HepG2 (cell line): Measurements from ENCODE around the gene CYBC1. TPM values are rescaled to one million over a fixed set of nuclear protein-coding genes. Genes with fewer than 3 reads are reported as not detected.
A peak's percentile ranks its signal among the peaks of the same experiment; 100 is the strongest.

Experiments used
- ARHGAP35 ChIP-seq: sonication (generic); formaldehyde crosslinking; IDR thresholded peaks from 2 replicates; pipeline ENCODE4 v1.9.0; 2022; ENCODE audit warnings: mild to moderate bottlenecking, inconsistent platforms, moderate library complexity, missing genetic modification reagents, borderline replicate concordance
- DNMT3B ChIP-seq: conservative IDR thresholded peaks from 2 replicates; pipeline ENCODE4 v1.6.1; 2016; ENCODE audit warnings: missing biosample characterization, control low read depth
- ELF4 ChIP-seq: sonication (generic); formaldehyde crosslinking; IDR thresholded peaks from 2 replicates; pipeline ENCODE4 v1.5.0; 2020; ENCODE audit warnings: missing genetic modification reagents, mild to moderate bottlenecking, moderate library complexity, borderline replicate concordance
- IKZF4 ChIP-seq: sonication (generic); formaldehyde crosslinking; IDR thresholded peaks from 2 replicates; pipeline ENCODE4 v1.5.1; 2020; ENCODE audit warnings: borderline replicate concordance, mild to moderate bottlenecking, low read depth, missing genetic modification reagents; ENCODE audit errors: not compliant biosample characterization
- KDM5A ChIP-seq: fragments of 200-600 bp; sonication (generic); IDR thresholded peaks from 2 replicates; pipeline ENCODE4 v1.7.0; 2018; ENCODE audit warnings: antibody characterized with exemption, mild to moderate bottlenecking, low read length, borderline replicate concordance
- NCOA1 ChIP-seq: sonication (generic); formaldehyde crosslinking; IDR thresholded peaks from 2 replicates; pipeline ENCODE4 v1.9.0; 2021; ENCODE audit warnings: missing genetic modification reagents
- NFIB ChIP-seq: sonication (generic); formaldehyde crosslinking; IDR thresholded peaks from 2 replicates; pipeline ENCODE4 v1.9.0; 2021; ENCODE audit warnings: missing genetic modification reagents, mild to moderate bottlenecking, borderline replicate concordance
- NFIC ChIP-seq: IDR thresholded peaks from 2 replicates; pipeline ENCODE4 v1.6.1; 2012; ENCODE audit warnings: mild to moderate bottlenecking, low read length, inconsistent platforms
- NFYC ChIP-seq: IDR thresholded peaks from 2 replicates; pipeline ENCODE4 v1.6.1; 2016; ENCODE audit warnings: missing genetic modification reagents, missing compliant biosample characterization
- PAF1 ChIP-seq: IDR thresholded peaks from 2 replicates; pipeline ENCODE4 v1.6.1; 2016; ENCODE audit warnings: missing genetic modification reagents, missing compliant biosample characterization
- RAD21 ChIP-seq: fragments of 450-650 bp; formaldehyde crosslinking; IDR thresholded peaks from 2 replicates; pipeline ENCODE4 v1.5.0; 2020; ENCODE audit warnings: mild to moderate bottlenecking
- SMC3 ChIP-seq: IDR thresholded peaks from 2 replicates; pipeline ENCODE4 v1.6.1; 2011; ENCODE audit warnings: low read length, improper control_type of control experiment
- SOX5 ChIP-seq: IDR thresholded peaks from 2 replicates; pipeline ENCODE4 v1.6.1; 2016; ENCODE audit warnings: borderline replicate concordance
- STAG1 ChIP-seq: sonication (generic); formaldehyde crosslinking; IDR thresholded peaks from 2 replicates; pipeline ENCODE4 v1.4.0; 2020; ENCODE audit warnings: missing genetic modification reagents
- TSC22D2 ChIP-seq: sonication (generic); formaldehyde crosslinking; IDR thresholded peaks from 2 replicates; pipeline ENCODE4 v1.5.1; 2020; ENCODE audit warnings: missing genetic modification reagents, mild to moderate bottlenecking, borderline replicate concordance
- ZNF101 ChIP-seq: sonication (generic); formaldehyde crosslinking; IDR thresholded peaks from 2 replicates; pipeline ENCODE4 v1.4.0; 2020; ENCODE audit warnings: mild to moderate bottlenecking, low read depth, missing genetic modification reagents, borderline replicate concordance
- ZNF282 ChIP-seq: fragments of 450-650 bp; IDR thresholded peaks from 2 replicates; pipeline ENCODE4 v1.6.1; 2018; ENCODE audit not compliant: partially characterized antibody
- ZNF33B ChIP-seq: sonication (generic); formaldehyde crosslinking; IDR thresholded peaks from 2 replicates; pipeline ENCODE4 v1.5.1; 2020; ENCODE audit warnings: mild to moderate bottlenecking, missing genetic modification reagents
- ZNF775 ChIP-seq: sonication (generic); formaldehyde crosslinking; IDR thresholded peaks from 2 replicates; pipeline ENCODE4 v1.4.0; 2020; ENCODE audit warnings: missing genetic modification reagents, mild to moderate bottlenecking, moderate library complexity, borderline replicate concordance
- ZNF816 ChIP-seq: sonication (generic); formaldehyde crosslinking; IDR thresholded peaks from 2 replicates; pipeline ENCODE4 v1.8.0; 2022; ENCODE audit warnings: missing genetic modification reagents, mild to moderate bottlenecking, borderline replicate concordance
- polyA plus RNA-seq, 8 experiments: library from polyadenylated mRNA; depleted of rRNA in 3 of 8; stranded (reverse) in 7 of 8; unstranded in 1 of 8; fragments of >200 nt; fragmentation: Illumina TruSeq in 4 of 8; extraction: Trizol in 4 of 8; gene quantifications; 2 replicates each; pipeline versions ENCODE4 v1.2.1 to v1.2.3, GENCODE V29; 2011 to 2016; ENCODE audit warnings: low read depth in 4 of 8, missing spikeins in 1 of 8, mixed read lengths in 1 of 8; ENCODE audit not compliant: insufficient read depth in 1 of 8
- total RNA-seq, 5 experiments: library from RNA; depleted of rRNA; stranded (reverse); fragments of >200 nt; fragmentation: Illumina TruSeq; extraction: Trizol; gene quantifications; 2 replicates each; pipeline ENCODE4 v1.2.3, GENCODE V29; 2016; ENCODE audit warnings: low read depth in 1 of 5
- TF ChIP-seq, protein P1 (sequence below): sonication (generic); formaldehyde crosslinking; conservative IDR thresholded peaks from 2 replicates; pipeline ENCODE4 v1.8.0; 2022; ENCODE audit warnings: low read depth, missing genetic modification reagents
- TF ChIP-seq, protein P2 (sequence below): sonication (generic); formaldehyde crosslinking; IDR thresholded peaks from 2 replicates; pipeline ENCODE4 v1.5.0; 2020; ENCODE audit warnings: mild to moderate bottlenecking, missing genetic modification reagents
- TF ChIP-seq, protein P3 (sequence below): sonication (generic); formaldehyde crosslinking; conservative IDR thresholded peaks from 2 replicates; pipeline ENCODE4 v1.8.1; 2023; ENCODE audit warnings: missing genetic modification reagents
- TF ChIP-seq, protein P4 (sequence below): sonication (generic); formaldehyde crosslinking; IDR thresholded peaks from 2 replicates; pipeline ENCODE4 v1.4.0; 2020; ENCODE audit warnings: mild to moderate bottlenecking, missing genetic modification reagents, borderline replicate concordance

Gene CYBC1
- total and polyA plus RNA-seq, 2 of the 13 experiments (the other 11 are each of a cell fraction or from before 2014, with no cell fraction given): 43.4 to 44.1 TPM

DNA sequence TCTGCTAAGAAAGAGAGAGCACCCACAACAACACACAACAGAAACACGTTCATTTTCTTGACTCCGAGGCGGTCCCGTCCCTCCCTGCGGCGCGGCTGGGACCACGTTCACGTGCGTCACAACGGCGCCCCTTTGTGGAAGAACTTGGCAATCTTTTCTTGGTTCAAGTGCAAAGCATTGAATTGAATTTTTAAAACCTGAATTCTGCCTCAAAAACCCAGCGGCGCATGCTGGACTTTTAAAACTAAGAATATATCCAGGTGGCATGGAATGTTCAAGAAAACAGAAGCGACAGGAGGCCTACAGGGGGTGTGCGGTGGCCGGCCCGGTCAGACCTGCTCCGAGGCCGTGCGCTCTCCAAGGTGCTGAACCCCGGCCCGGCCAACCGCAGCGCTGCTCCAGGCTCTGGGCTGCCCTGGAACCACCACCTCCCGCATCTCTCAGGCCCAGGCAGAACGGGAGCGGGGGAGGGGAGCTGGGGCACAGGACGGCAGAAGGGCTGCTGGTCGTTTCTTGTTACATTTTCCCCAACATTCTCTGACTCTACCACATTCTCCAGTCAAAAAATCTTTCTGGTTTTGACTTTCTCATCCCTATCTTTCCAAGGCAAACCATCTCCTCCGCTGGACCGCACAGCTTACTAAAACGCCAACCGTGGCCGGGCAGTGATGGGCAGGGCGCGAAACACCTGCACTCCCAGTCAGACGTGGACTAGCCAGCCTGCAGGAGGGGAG, 35.8 kb downstream of the CYBC1 start (continued):
- TF ChIP-seq, protein P1, sequence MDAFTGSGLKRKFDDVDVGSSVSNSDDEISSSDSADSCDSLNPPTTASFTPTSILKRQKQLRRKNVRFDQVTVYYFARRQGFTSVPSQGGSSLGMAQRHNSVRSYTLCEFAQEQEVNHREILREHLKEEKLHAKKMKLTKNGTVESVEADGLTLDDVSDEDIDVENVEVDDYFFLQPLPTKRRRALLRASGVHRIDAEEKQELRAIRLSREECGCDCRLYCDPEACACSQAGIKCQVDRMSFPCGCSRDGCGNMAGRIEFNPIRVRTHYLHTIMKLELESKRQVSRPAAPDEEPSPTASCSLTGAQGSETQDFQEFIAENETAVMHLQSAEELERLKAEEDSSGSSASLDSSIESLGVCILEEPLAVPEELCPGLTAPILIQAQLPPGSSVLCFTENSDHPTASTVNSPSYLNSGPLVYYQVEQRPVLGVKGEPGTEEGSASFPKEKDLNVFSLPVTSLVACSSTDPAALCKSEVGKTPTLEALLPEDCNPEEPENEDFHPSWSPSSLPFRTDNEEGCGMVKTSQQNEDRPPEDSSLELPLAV: no peak
- no peak for TF ChIP-seq NFIC
- TF ChIP-seq NCOA1: no peak
- TF ChIP-seq TSC22D2 (CRISPR knock-in tag): peak; percentile 98
- TF ChIP-seq DNMT3B (CRISPR knock-in tag): peak; percentile 82; the same call in 1 of the 2 replicates
- TF ChIP-seq ELF4 (CRISPR knock-in tag): 0 out of 2 replicates have a peak, but pooled peaks have one; percentile 47
- TF ChIP-seq PAF1 (CRISPR knock-in tag): no peak
- TF ChIP-seq NFYC (CRISPR knock-in tag): no peak
- TF ChIP-seq STAG1: peak; percentile 88
- TF ChIP-seq ZNF33B (CRISPR knock-in tag): no peak
- TF ChIP-seq SMC3: peak; percentile 9; the same call in 1 of the 2 replicates
- TF ChIP-seq, protein P2, sequence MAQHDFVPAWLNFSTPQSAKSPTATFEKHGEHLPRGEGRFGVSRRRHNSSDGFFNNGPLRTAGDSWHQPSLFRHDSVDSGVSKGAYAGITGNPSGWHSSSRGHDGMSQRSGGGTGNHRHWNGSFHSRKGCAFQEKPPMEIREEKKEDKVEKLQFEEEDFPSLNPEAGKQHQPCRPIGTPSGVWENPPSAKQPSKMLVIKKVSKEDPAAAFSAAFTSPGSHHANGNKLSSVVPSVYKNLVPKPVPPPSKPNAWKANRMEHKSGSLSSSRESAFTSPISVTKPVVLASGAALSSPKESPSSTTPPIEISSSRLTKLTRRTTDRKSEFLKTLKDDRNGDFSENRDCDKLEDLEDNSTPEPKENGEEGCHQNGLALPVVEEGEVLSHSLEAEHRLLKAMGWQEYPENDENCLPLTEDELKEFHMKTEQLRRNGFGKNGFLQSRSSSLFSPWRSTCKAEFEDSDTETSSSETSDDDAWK (CRISPR knock-in tag): no peak
- TF ChIP-seq, protein P3, sequence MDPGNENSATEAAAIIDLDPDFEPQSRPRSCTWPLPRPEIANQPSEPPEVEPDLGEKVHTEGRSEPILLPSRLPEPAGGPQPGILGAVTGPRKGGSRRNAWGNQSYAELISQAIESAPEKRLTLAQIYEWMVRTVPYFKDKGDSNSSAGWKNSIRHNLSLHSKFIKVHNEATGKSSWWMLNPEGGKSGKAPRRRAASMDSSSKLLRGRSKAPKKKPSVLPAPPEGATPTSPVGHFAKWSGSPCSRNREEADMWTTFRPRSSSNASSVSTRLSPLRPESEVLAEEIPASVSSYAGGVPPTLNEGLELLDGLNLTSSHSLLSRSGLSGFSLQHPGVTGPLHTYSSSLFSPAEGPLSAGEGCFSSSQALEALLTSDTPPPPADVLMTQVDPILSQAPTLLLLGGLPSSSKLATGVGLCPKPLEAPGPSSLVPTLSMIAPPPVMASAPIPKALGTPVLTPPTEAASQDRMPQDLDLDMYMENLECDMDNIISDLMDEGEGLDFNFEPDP (CRISPR knock-in tag): 0 out of 2 replicates have a peak, but pooled peaks have one; percentile 66
- no peak for TF ChIP-seq ZNF282
- TF ChIP-seq ZNF101 (CRISPR knock-in tag): no peak
- peak; percentile 99 for TF ChIP-seq IKZF4 (CRISPR knock-in tag)
- TF ChIP-seq ZNF816: peak; percentile 93
- TF ChIP-seq KDM5A: peak; percentile 64; the same call in 1 of the 2 replicates
- TF ChIP-seq SOX5: peak; percentile 42; the same call in 1 of the 2 replicates
- peak; percentile 82 for TF ChIP-seq RAD21 (CRISPR knock-in tag)
- TF ChIP-seq, protein P4, sequence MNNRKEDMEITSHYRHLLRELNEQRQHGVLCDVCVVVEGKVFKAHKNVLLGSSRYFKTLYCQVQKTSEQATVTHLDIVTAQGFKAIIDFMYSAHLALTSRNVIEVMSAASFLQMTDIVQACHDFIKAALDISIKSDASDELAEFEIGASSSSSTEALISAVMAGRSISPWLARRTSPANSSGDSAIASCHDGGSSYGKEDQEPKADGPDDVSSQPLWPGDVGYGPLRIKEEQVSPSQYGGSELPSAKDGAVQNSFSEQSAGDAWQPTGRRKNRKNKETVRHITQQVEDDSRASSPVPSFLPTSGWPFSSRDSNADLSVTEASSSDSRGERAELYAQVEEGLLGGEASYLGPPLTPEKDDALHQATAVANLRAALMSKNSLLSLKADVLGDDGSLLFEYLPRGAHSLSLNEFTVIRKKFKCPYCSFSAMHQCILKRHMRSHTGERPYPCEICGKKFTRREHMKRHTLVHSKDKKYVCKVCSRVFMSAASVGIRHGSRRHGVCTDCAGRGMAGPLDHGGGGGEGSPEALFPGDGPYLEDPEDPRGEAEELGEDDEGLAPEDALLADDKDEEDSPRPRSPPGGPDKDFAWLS: no peak
- TF ChIP-seq ZNF775 (CRISPR knock-in tag): no peak
- TF ChIP-seq NFIB: no peak
- TF ChIP-seq ARHGAP35 (CRISPR knock-in tag): peak; percentile 93
